ENCODE measurements around the gene PDK2. TPM values are rescaled to one million over a fixed set of nuclear protein-coding genes. Genes with fewer than 3 reads are reported as not detected.

PDK2 gene
- total and polyA plus RNA-seq, 9 of the 15 experiments (the other 6 are each of a cell fraction or from before 2014, with no cell fraction given): 0.03 to 2.5 (median 1.4) TPM

DNA sequence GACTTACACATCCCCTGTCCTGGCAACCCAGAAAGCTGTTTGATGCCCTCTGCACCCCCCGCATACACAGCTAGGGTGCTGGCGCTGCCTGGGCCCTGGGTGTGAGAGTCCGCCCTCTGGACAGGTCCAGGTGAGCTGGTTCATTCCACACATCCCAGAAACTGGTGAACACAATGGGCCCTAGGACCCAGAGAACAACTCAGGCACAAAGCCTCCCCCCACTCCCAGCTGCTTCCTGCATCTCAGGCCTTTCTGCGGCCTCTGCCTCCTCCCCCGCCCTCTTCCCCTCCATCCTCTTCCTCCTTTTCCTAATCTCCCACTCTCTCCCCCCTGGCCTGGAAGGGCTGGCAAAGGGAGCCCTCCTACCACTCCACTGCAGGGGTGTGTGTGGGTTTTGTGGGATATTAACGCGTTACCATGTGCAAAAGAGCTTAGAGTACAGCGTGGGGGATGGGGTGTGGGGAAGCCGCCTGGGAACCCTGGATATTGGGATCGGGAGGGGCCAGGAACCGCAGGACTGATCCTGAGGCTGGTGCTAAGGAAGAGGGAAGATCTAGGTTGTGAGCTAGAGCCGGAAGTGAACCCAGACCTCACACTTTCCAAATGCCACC, 56.9 kb downstream of the PDK2 start (continued):
- TF ChIP-seq PBX2 (CRISPR knock-in tag; IDR thresholded peaks at IDR 0.05; ENCODE audit: low read depth) (no peak), PBX2 (tag; conservative IDR thresholded peaks at IDR 0.05; ENCODE audit: low read depth) (0 out of 2 replicates have a peak, but pooled peaks have one; percentile 23), THRAP3 (IDR thresholded peaks at IDR 0.05; ENCODE audit: borderline replicate concordance) (no peak), GTF2A2 (tag; IDR thresholded peaks at IDR 0.05) (no peak), ZNF830 (CRISPR knock-in tag; IDR thresholded peaks at IDR 0.05) (no peak), KDM5B (IDR thresholded peaks at IDR 0.05; ENCODE audit: insufficient replicate concordance, low read depth, low read length) (no peak), POLR2G (IDR thresholded peaks at IDR 0.05; ENCODE audit: low read depth, low read length) (0 out of 2 replicates have a peak, but pooled peaks have one; percentile 26), EHMT2 (IDR thresholded peaks at IDR 0.05) (no peak), ZNF263 (CRISPR knock-in tag; IDR thresholded peaks at IDR 0.05; ENCODE audit: borderline replicate concordance) (no peak), PYGO2 (tag; IDR thresholded peaks at IDR 0.05) (no peak), TRIM28 (IDR thresholded peaks at IDR 0.05) (0 out of 2 replicates have a peak, but pooled peaks have one; percentile 17), KLF10 (CRISPR knock-in tag; IDR thresholded peaks at IDR 0.05) (no peak), CBX8 (IDR thresholded peaks at IDR 0.05; ENCODE audit: borderline replicate concordance, extremely low read depth, low read depth, low read length, poor library complexity, severe bottlenecking) (no peak), SAFB2 (IDR thresholded peaks at IDR 0.05; ENCODE audit: borderline replicate concordance, low read depth, low read length, severe bottlenecking) (no peak), ARNT (IDR thresholded peaks at IDR 0.05) (0 out of 4 replicates have a peak, but pooled peaks of 1 of the 2 experiments have one; percentile 43), SRSF1 (IDR thresholded peaks at IDR 0.05; ENCODE audit: low read depth, low read length) (no peak), TCFL5 (CRISPR knock-in tag; conservative IDR thresholded peaks at IDR 0.05) (no peak), ZZZ3 (IDR thresholded peaks at IDR 0.05) (no peak; the same call in 1 of the 2 replicates), ZNF347 (CRISPR knock-in tag; IDR thresholded peaks at IDR 0.05; ENCODE audit: low read depth) (no peak)
- TF ChIP-seq, protein P1, sequence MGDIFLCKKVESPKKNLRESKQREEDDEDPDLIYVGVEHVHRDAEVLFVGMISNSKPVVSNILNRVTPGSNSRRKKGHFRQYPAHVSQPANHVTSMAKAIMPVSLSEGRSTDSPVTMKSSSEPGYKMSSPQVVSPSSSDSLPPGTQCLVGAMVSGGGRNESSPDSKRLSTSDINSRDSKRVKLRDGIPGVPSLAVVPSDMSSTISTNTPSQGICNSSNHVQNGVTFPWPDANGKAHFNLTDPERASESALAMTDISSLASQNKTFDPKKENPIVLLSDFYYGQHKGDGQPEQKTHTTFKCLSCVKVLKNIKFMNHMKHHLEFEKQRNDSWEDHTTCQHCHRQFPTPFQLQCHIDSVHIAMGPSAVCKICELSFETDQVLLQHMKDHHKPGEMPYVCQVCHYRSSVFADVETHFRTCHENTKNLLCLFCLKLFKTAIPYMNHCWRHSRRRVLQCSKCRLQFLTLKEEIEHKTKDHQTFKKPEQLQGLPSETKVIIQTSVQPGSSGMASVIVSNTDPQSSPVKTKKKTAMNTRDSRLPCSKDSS (IDR thresholded peaks at IDR 0.05; ENCODE audit: low read depth, partially characterized antibody): no peak
- TF ChIP-seq, protein P2, sequence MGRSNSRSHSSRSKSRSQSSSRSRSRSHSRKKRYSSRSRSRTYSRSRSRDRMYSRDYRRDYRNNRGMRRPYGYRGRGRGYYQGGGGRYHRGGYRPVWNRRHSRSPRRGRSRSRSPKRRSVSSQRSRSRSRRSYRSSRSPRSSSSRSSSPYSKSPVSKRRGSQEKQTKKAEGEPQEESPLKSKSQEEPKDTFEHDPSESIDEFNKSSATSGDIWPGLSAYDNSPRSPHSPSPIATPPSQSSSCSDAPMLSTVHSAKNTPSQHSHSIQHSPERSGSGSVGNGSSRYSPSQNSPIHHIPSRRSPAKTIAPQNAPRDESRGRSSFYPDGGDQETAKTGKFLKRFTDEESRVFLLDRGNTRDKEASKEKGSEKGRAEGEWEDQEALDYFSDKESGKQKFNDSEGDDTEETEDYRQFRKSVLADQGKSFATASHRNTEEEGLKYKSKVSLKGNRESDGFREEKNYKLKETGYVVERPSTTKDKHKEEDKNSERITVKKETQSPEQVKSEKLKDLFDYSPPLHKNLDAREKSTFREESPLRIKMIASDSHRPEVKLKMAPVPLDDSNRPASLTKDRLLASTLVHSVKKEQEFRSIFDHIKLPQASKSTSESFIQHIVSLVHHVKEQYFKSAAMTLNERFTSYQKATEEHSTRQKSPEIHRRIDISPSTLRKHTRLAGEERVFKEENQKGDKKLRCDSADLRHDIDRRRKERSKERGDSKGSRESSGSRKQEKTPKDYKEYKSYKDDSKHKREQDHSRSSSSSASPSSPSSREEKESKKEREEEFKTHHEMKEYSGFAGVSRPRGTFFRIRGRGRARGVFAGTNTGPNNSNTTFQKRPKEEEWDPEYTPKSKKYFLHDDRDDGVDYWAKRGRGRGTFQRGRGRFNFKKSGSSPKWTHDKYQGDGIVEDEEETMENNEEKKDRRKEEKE (IDR thresholded peaks at IDR 0.05; ENCODE audit: borderline replicate concordance in 1 of 2, control insufficient read depth in 1 of 2, low read depth in 2 of 2, low read length in 1 of 2): no peak

All from K562 (cell line).